Fibroblast of skin of scalp (primary cell): Measurements from ENCODE around the gene ATXN1L.
"Not testable (repeated sequence)": the region's sequence is repeated elsewhere in the genome, so short reads cannot be mapped to it uniquely, and the experiment has no call there.

Source experiments
- DNase-seq: peaks from one replicate; pipeline ENCODE4 v3.0.0-alpha.2; 2013

ATXN1L gene

GRCh38 chr16:71853413-71853812, 7.6 kb downstream of the ATXN1L start:
- no peak for DNase-seq

DNA sequence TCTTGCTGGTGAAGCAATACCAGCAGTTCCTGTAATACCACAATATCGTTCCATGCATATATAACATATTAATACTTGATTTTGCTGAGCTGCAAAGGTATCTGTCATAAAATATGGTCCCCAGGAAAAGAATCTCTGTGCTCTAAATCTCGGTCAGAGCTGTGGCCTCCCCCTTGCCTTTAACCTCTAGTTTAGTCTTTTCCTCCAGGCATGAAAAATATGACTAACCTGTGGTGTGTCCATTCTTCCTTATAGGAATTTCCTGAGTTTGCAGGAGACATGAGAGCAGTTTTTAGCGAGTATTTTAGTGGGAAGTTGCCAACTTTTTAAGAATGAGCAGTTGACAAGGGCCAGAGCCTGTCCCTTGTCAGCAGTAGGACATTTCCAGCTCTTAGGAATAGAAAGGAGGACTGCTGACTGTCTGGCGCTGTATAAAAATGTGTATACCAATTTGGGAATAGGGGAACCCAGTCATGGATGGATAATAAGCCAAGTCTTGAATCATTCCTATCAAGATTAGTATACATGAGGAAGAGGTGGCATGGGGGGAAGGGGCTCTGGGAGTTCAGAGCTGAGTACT, 8.7 kb downstream of the ATXN1L start:
- no peak for DNase-seq

DNA sequence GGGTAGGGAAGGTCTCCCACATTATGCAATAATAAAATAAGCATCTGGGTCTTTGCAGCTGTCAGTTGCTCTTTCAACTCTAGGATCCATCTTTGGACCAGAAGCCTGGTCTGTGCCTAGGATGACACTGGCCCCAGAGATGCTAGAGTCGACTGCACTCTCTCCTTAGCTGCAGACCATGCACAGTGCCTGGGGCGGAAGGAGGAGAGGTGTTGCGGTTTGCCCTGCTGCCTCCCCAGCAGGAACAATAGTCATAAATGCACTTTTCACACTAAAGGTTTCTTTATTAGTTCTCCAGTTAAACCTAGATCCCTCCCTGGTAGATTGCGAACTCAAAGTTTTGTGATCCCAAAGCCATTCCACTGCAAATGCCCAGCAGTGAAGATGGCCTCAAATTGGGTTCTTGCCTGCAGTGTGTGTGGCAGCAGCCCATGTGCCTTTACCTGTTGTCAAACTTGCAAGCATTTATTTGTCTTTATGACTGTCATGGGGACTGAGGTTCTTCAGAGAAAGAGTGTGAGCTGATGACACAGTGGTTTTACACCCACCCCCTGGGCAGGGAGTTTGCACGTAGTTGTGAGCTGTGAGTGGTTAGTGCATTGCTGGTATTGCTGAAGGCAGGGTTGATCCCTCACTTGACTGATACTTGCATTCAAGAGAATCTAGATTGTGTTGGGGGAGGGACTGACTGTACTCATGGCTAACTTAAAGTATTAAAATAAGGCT, 10.3 kb downstream of the ATXN1L start:
- DNase-seq, result no peak

GRCh38 chr16:71859762-71860521, 14.2 kb downstream of the ATXN1L start:
- DNase-seq, result no peak

- DNase-seq, result no peak
Observed at GRCh38 chr16:71863995-71864394, 18.2 kb downstream of the ATXN1L start.

DNA sequence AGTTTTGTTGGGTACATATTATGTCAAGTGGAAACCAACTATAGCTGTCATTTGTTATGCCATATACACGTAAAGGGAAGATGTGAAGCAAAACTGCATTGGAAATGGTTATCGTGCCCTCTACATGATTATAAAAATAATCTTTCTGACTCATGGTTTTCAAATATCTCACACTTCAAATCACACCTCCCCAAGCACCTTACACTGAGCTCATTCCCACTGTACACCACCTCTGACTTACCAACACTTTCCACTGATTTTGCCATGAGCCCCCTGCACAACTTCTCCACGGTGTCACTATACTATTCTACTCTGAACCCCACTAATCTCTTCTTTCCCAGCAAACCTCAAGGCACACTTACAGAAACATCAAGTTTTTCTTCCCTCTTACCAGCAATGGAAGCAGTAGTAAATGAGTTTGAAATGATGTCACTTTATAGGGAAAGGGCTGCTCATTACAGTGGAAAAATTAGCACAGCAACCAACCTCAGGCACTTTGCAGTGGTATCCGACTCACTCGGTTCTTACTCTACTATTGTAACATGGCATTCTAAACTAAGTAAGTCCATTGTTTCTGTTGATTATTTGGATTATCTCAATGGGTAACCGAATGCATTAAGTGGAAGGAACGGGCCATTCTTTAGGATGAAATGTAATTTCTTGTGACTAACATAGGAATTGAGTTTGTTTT, 19.5 kb downstream of the ATXN1L start:
- no peak for DNase-seq

DNA sequence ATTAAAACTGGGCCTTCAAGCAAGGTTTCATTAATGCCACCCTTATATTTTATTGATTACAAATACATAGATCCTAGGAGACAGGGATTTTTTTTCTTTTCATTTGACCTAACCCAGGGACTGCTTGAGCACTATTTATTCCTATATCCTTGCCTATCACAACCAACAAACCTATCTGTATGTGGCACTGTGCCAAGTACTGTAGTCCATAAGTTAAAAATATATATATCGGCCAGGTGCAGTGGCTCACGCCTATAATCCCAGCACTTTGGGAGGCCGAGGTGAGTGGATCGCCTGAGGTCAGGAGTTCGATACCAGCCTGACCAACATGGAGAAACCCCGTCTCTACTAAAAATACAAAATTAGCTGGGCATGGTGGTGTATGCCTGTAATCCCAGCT, 21.4 kb downstream of the ATXN1L start:
- not testable (repeated sequence) for DNase-seq

- DNase-seq, result no peak
Observed at GRCh38 chr16:71867939-71868338, 22.2 kb downstream of the ATXN1L start.

GRCh38 chr16:71869089-71869488, 23.3 kb downstream of the ATXN1L start:
- no peak for DNase-seq

DNA sequence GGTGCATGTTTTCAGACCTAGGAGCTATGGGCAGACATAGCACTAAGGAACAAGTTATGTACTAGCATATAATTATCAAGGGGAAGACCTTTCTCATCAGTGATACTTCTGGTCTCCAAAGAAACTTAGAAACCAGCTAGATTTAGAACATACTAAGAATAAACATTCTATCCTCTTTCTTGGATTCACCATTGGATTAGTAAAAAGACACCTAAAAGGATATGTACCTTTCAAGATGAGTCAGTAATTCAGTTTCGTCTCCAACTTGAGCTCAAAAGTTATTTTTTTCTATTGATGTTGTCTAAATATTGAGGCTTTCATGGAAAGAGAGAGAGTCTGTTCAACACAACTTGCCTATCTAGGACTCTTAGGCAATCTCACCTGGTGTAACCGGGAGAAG, 25.0 kb downstream of the ATXN1L start:
- DNase-seq, result no peak

DNA sequence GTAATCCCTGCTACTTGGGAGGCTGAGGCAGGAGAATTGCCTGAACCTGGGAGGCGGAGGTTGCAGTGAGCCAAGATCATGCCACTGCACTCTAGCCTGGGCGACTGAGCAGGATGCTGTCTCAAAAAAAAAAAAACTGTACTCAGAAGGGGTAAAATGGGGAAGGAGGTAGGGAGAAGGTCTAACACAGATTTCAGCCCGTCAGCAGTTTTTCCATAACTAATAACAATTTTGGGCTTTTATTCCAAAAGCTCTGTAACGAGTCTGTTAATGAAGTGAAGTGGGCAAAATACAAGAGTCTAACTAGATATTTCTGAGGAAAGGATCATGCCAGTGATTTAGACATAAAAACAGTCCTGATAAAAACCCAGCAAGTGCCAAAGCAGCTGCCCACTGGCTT, 27.4 kb downstream of the ATXN1L start:
- no peak for DNase-seq

DNA sequence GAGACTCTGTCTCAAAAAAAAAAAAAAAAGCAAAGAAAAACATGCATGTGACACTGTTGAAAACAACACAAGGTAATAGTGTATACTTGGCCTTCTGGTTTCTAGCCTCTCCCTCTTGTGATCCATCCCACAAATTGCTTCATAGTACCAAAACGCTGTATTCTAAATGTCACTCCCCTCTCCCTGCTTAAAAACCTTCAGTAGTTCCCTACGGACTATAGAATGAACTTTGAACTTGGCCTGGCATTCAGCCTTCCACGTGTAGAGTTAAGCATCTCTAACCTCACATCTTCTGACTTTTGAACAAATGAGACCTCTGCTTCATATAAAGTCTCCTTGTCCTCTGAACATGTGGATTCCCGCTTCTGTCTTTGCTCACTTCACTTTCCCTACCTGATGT, 33.1 kb downstream of the ATXN1L start:
- no peak for DNase-seq

GRCh38 chr16:71880176-71880575, 34.4 kb downstream of the ATXN1L start:
- DNase-seq, result no peak

DNA sequence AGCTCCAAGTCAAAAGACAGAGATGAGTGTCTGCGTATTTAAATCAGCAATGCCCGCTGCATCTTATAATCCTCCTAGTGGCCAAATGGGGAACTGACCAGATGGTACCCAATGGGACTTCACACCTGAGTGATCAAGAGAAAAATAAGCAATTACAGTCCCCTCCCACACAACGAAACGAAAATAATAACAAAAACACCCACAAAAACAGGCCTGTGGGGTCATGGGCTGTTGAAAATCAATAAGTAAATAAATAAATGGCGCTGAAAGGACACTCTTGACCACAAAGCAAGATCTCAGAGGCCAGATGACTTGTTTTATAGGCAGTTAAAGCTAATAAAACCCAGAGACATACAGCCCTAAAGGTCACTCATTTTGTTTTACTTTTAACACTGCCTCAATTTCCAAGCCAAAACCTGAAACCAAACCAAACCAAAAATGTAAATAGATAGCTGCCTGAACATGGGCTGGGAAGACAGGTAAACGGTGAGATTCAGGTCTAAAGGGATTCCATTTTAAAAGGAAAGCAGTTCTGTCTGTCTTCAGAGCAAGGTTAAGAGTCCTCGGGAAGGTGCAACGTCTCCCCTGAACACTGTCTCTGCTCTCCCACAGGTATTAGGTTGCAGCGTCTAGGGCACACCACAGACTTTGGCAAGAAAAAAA, 36.9 kb downstream of the ATXN1L start:
- DNase-seq, result peak; percentile 70

DNA sequence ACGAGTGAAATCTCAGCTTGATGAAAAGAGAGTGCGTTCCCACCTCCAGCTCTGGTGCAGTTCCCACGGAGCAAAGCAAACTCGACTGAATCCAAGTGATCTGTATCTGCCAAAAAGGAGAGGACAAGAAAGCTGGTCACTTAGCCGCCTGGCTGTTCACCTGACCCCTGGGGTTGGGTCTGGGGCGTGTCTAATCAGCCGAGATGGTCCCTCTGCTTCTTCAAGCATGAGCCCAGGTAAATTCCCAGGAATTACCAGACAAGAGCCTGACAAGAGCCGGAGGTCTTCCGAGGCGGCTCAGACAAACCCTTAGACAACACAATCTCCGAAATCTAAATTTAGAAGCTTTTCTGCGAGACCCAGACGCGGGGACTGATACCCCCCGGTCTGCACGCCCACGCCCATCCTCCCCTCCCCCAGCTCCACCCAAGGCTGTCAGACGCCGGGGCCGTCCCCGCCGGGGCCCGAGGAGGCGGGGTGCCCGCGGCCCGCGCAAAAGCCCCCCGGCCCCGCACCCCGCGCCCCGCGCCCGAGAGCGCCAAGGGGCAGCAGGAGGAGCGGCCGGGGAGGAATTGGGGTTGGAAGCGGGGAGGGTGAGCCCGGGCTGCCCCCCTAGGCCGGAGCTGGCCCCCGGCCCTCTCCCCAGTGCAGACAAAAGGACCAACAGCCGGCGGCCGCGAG, 37.5 kb downstream of the ATXN1L start:
- DNase-seq, result peak; percentile 9

GRCh38 chr16:71883849-71884638, 38.3 kb downstream of the ATXN1L start, which contains the start of gene ZNF821:
Gene ZNF821 (minus strand): TSS chr16:71884182. CDS start chr16:71879946, 4,236 bp downstream.
- peak; percentile 82 for DNase-seq

GRCh38 chr16:71885261-71885650, 39.5 kb downstream of the ATXN1L start:
- DNase-seq, result no peak

DNA sequence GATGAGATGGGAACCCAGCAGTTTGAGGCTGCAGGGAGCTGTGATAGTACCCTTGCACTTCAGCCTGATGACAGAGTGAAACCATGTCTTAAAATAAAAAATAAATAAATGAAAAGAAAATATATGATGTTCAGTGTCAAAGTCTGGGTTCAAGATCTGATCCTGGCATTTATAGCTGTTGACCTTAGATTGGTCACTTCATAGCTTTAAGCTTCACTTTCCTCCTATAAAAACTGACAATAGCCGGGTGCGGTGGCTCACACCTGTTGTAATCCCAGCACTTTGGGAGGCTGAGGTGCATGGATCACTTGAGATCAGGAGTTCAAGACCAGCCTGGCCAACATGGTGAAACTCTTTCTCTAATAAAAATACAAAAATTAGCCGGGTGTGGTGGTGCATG, 43.4 kb downstream of the ATXN1L start:
- DNase-seq, result no peak

- no peak for DNase-seq
Observed at GRCh38 chr16:71893888-71894228, 48.1 kb downstream of the ATXN1L start.

GRCh38 chr16:71894229-71894920, 48.6 kb downstream of the ATXN1L start:
- peak; percentile 46 for DNase-seq
